ENCODE data around the gene TPMT.
"Not testable (repeated sequence)": the region's sequence is repeated elsewhere in the genome, so short reads cannot be mapped to it uniquely, and the experiment has no call there.

DNA sequence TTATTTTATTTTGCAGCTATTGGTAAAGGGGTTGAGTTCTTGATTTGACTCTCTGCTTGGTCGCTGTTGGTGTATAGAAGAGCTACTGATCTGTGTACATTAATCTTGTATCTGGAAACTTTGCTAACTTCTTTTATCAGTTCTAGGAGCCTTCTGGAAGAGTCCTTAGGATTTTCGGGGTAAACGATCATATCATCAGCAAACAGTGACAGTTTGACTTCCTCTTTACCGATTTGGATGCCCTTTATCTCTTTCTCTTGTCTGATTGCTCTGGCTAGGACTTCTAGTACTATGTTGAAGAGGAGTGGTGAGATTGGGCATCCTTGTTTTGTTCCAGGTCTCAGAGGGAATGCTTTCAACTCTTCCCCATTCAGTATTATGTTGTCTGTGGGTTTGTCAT lies 21.3 kb upstream of the TPMT start:
- not testable (repeated sequence) for TF ChIP-seq RAD21 (IDR thresholded peaks at IDR 0.05); GABPA (IDR thresholded peaks at IDR 0.05 in 1 of 2, conservative IDR thresholded peaks at IDR 0.05 in 1 of 2); HNF4G (IDR thresholded peaks at IDR 0.05); HNF4A (conservative IDR thresholded peaks at IDR 0.05)
- TF ChIP-seq, protein P1, sequence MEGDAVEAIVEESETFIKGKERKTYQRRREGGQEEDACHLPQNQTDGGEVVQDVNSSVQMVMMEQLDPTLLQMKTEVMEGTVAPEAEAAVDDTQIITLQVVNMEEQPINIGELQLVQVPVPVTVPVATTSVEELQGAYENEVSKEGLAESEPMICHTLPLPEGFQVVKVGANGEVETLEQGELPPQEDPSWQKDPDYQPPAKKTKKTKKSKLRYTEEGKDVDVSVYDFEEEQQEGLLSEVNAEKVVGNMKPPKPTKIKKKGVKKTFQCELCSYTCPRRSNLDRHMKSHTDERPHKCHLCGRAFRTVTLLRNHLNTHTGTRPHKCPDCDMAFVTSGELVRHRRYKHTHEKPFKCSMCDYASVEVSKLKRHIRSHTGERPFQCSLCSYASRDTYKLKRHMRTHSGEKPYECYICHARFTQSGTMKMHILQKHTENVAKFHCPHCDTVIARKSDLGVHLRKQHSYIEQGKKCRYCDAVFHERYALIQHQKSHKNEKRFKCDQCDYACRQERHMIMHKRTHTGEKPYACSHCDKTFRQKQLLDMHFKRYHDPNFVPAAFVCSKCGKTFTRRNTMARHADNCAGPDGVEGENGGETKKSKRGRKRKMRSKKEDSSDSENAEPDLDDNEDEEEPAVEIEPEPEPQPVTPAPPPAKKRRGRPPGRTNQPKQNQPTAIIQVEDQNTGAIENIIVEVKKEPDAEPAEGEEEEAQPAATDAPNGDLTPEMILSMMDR (IDR thresholded peaks at IDR 0.05; ENCODE audit: low read depth, low read length, missing input control): not testable (repeated sequence)

All from liver (tissue), 3 donors.